Tibial nerve (tissue), 4 donors: ENCODE data around the gene SCTR. TPM values are rescaled to one million over a fixed set of nuclear protein-coding genes. Genes with fewer than 3 reads are reported as not detected.

Source experiments
- DNase-seq, 2 donors: peaks; one replicate each; pipeline ENCODE4 v3.0.0-alpha.2; 2019; ENCODE audit warnings: low spot score in 2 of 2
- H3K27ac ChIP-seq, 4 donors: fragments of 200-600 bp; sonication (generic) in 3 of 4; one replicate each; pipeline ENCODE4 v1.5.1; 2017 to 2019; ENCODE audit warnings: mild to moderate bottlenecking in 1 of 4
- H3K27me3 ChIP-seq, 2 donors: fragments of 200-600 bp; sonication (generic) in 1 of 2; one replicate each; pipeline versions ENCODE4 v1.5.1 to v1.6.0; 2017 to 2019
- H3K36me3 ChIP-seq, 3 donors: fragments of 200-600 bp; sonication (generic); one replicate each; pipeline ENCODE4 v1.5.1; 2018 to 2019
- H3K4me1 ChIP-seq, 4 donors: fragments of 200-600 bp; sonication (generic) in 3 of 4; one replicate each; pipeline ENCODE4 v1.5.1; 2017 to 2019
- H3K4me3 ChIP-seq, 4 donors: fragments of 200-600 bp; sonication (generic) in 3 of 4; one replicate each; pipeline ENCODE4 v1.5.1; 2017 to 2019; ENCODE audit warnings: mild to moderate bottlenecking in 1 of 4, moderate library complexity in 1 of 4
- H3K9me3 ChIP-seq, 4 donors: fragments of 200-600 bp; sonication (generic) in 3 of 4; one replicate each; pipeline ENCODE4 v1.5.1; 2017 to 2019
- EP300 ChIP-seq, 2 donors: sonication (generic); formaldehyde crosslinking; IDR thresholded peaks; one replicate each; pipeline ENCODE4 v1.6.1; 2017; ENCODE audit warnings: antibody characterized with exemption in 2 of 2, mild to moderate bottlenecking in 1 of 2
- POLR2A ChIP-seq, 2 donors: fragments of 450-650 bp; IDR thresholded peaks; one replicate each; pipeline ENCODE4 v1.6.1; 2017; ENCODE audit warnings: antibody characterized with exemption in 2 of 2, mild to moderate bottlenecking in 2 of 2, moderate library complexity in 2 of 2
- WGBS, 2 donors: methylation state at CpG; one replicate each; pipeline ENCODE4 v1.1.5; 2018; 5-methylcytosine and 5-hydroxymethylcytosine counted together
- total RNA-seq, 4 donors: library from RNA; depleted of rRNA; stranded (reverse); fragments of >200 nt; gene quantifications; one replicate each; pipeline ENCODE4 v1.1.0, GENCODE V29; 2016
- TF ChIP-seq, protein P1 (sequence below), 5 experiments: fragments of 200-600 bp in 3 of 5; fragments of 450-650 bp in 2 of 5; sonication (generic) in 3 of 5; IDR thresholded peaks; one replicate each; pipeline ENCODE4 v1.5.1; 2016 to 2019; ENCODE audit warnings: antibody characterized with exemption in 5 of 5, mild to moderate bottlenecking in 3 of 5, moderate library complexity in 2 of 5

The SCTR gene
- total RNA-seq, 4 donors from 2014 or later = not detected

- Histone ChIP-seq H3K36me3 (no peaks in the 10 kb centered on the region), H3K9me3 (no peaks in the 10 kb centered on the region), H3K27ac (no peak overlapping the region), H3K27me3 (peaks cover 0 to 33% of the 10 kb centered on the region in 2 donors), H3K4me3 (no peak overlapping the region), H3K4me1 (peaks cover 0 to 12% (median 2%) of the 10 kb centered on the region in 4 donors)
- WGBS, 2 donors = 68 to 75% methylated on average over 6 of the region's 6 CpGs
- TF ChIP-seq EP300 (IDR thresholded peaks at IDR 0.05) = no peak
- TF ChIP-seq, protein P1, sequence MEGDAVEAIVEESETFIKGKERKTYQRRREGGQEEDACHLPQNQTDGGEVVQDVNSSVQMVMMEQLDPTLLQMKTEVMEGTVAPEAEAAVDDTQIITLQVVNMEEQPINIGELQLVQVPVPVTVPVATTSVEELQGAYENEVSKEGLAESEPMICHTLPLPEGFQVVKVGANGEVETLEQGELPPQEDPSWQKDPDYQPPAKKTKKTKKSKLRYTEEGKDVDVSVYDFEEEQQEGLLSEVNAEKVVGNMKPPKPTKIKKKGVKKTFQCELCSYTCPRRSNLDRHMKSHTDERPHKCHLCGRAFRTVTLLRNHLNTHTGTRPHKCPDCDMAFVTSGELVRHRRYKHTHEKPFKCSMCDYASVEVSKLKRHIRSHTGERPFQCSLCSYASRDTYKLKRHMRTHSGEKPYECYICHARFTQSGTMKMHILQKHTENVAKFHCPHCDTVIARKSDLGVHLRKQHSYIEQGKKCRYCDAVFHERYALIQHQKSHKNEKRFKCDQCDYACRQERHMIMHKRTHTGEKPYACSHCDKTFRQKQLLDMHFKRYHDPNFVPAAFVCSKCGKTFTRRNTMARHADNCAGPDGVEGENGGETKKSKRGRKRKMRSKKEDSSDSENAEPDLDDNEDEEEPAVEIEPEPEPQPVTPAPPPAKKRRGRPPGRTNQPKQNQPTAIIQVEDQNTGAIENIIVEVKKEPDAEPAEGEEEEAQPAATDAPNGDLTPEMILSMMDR (IDR thresholded peaks at IDR 0.05) = no peak
- no peak for TF ChIP-seq POLR2A (IDR thresholded peaks at IDR 0.05)
- DNase-seq = no peak
These were observed 21.6 kb upstream of the SCTR start for GRCh38 chr2:119545754-119546446.

- Histone ChIP-seq H3K4me3 (peak overlapping the region; percentile 23 to 62 (median 42)), H3K9me3 (no peaks in the 10 kb centered on the region), H3K27me3 (peaks cover 0 to 38% of the 10 kb centered on the region in 2 donors), H3K27ac (peak overlapping the region in 1 of 4 donors; percentile 16), H3K36me3 (no peaks in the 10 kb centered on the region), H3K4me1 (peaks cover 0 to 12% (median 2%) of the 10 kb centered on the region in 4 donors)
- WGBS, 2 donors = 42 to 49% methylated on average over 11 of the region's 11 CpGs
- DNase-seq = no peak
- TF ChIP-seq POLR2A (IDR thresholded peaks at IDR 0.05) (no peak), EP300 (IDR thresholded peaks at IDR 0.05) (no peak)
- TF ChIP-seq, protein P1 (IDR thresholded peaks at IDR 0.05) = no peak
These were observed 20.7 kb upstream of the SCTR start for GRCh38 chr2:119544939-119545475.

GRCh38 chr2:119544075-119544938 lies 20.0 kb upstream of the SCTR start, which contains the start of gene CFAP221:
TSS of gene CFAP221 (plus strand) at chr2:119544449. CDS start at chr2:119546132, 1,683 bp downstream.
- peak in 1 of 2 donors; percentile 34 for DNase-seq
- WGBS, 2 donors = 4 to 6% methylated on average over 62 to 82 of the region's 89 CpGs
- Histone ChIP-seq H3K27me3 (peaks cover 0 to 38% of the 10 kb centered on the region in 2 donors), H3K27ac (peak within 1 kb of the TSS in 1 of 4 donors; percentile 16), H3K36me3 (no peaks in the 10 kb centered on the region), H3K4me3 (peak within 1 kb of the TSS; percentile 23 to 62 (median 42)), H3K9me3 (no peaks in the 10 kb centered on the region), H3K4me1 (peaks cover 0 to 12% (median 2%) of the 10 kb centered on the region in 4 donors)
- no peak for TF ChIP-seq POLR2A (IDR thresholded peaks at IDR 0.05)
- no peak for TF ChIP-seq EP300 (IDR thresholded peaks at IDR 0.05)
- TF ChIP-seq, protein P1 (IDR thresholded peaks at IDR 0.05) = peak in 1 of 5 experiments; percentile 23

GRCh38 chr2:119541476-119541875 lies 17.2 kb upstream of the SCTR start:
- DNase-seq = no peak
- Histone ChIP-seq H3K4me1 (peaks cover 0 to 12% (median 2%) of the 10 kb centered on the region in 4 donors), H3K4me3 (no peak overlapping the region), H3K27ac (no peak overlapping the region), H3K36me3 (no peaks in the 10 kb centered on the region), H3K27me3 (peaks cover 0 to 38% of the 10 kb centered on the region in 2 donors), H3K9me3 (no peaks in the 10 kb centered on the region)
- WGBS, 2 donors = 58 to 60% methylated on average over 2 of the region's 2 CpGs
- TF ChIP-seq, protein P1 (IDR thresholded peaks at IDR 0.05) = no peak
- TF ChIP-seq POLR2A (IDR thresholded peaks at IDR 0.05) (no peak), EP300 (IDR thresholded peaks at IDR 0.05) (no peak)
